Suprapubic skin (tissue), 3 donors: Measurements from ENCODE around the gene FMN1.

Experiments used
- EP300 ChIP-seq: sonication (generic); formaldehyde crosslinking; IDR thresholded peaks from one replicate; pipeline ENCODE4 v1.6.1; 2017; ENCODE audit warnings: antibody characterized with exemption
- POLR2A ChIP-seq, 2 donors: fragments of 450-650 bp; IDR thresholded peaks; one replicate each; pipeline ENCODE4 v1.6.1; 2017; ENCODE audit warnings: antibody characterized with exemption in 2 of 2, mild to moderate bottlenecking in 2 of 2, moderate library complexity in 2 of 2
- TF ChIP-seq, protein P1 (sequence below), 2 donors: fragments of 200-600 bp in 1 of 2; fragments of 450-650 bp in 1 of 2; sonication (generic) in 1 of 2; IDR thresholded peaks; one replicate each; pipeline ENCODE4 v1.5.1; 2016 to 2019; ENCODE audit warnings: antibody characterized with exemption in 2 of 2, mild to moderate bottlenecking in 1 of 2, moderate library complexity in 1 of 2

DNA sequence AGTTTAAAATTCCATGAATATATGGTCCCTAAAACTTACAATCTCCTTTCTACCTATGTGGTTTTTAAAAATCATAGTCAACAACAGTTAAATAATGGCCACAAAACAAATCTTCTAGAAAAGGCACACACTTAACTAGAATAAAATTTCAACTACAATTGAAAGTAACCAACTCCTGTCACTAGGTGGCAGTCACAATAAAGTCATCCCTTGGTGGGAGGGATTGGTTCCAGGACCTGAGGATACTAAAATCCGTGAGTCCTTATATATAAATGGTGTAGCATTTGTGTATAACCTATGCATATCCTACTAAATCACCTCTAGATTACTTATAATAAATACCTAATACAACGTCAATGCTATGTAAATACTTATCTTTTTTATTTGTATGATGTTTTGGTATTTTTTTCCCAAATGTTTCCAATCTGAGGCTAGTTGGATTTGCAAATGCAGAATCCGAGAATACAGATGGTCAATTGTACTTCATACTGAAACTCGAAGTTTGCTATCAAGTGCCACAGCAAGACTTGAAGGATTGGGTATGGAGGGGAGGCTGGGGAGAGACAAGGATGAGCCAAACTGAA is 172.6 kb downstream of the FMN1 start:
- TF ChIP-seq POLR2A (IDR thresholded peaks at IDR 0.05) (no peak), EP300 (no peak)
- TF ChIP-seq, protein P1, sequence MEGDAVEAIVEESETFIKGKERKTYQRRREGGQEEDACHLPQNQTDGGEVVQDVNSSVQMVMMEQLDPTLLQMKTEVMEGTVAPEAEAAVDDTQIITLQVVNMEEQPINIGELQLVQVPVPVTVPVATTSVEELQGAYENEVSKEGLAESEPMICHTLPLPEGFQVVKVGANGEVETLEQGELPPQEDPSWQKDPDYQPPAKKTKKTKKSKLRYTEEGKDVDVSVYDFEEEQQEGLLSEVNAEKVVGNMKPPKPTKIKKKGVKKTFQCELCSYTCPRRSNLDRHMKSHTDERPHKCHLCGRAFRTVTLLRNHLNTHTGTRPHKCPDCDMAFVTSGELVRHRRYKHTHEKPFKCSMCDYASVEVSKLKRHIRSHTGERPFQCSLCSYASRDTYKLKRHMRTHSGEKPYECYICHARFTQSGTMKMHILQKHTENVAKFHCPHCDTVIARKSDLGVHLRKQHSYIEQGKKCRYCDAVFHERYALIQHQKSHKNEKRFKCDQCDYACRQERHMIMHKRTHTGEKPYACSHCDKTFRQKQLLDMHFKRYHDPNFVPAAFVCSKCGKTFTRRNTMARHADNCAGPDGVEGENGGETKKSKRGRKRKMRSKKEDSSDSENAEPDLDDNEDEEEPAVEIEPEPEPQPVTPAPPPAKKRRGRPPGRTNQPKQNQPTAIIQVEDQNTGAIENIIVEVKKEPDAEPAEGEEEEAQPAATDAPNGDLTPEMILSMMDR (IDR thresholded peaks at IDR 0.05): peak; percentile 49 to 60
